HG03457 (cell line): ENCODE results near the gene MEN1.

Experiments
- ATAC-seq: cut with Tn5 transposase; IDR thresholded peaks from one replicate; pipeline ENCODE4 v1.9.1; 2021; ENCODE audit warnings: moderate number of reproducible peaks; ENCODE audit not compliant: unreplicated experiment

The MEN1 gene

GRCh38 chr11:64765851-64766665 lies 44.3 kb downstream of the MEN1 start:
- no peak for ATAC-seq

- ATAC-seq = no peak
Measured at GRCh38 chr11:64765291-64765850, 45.0 kb downstream of the MEN1 start.

DNA sequence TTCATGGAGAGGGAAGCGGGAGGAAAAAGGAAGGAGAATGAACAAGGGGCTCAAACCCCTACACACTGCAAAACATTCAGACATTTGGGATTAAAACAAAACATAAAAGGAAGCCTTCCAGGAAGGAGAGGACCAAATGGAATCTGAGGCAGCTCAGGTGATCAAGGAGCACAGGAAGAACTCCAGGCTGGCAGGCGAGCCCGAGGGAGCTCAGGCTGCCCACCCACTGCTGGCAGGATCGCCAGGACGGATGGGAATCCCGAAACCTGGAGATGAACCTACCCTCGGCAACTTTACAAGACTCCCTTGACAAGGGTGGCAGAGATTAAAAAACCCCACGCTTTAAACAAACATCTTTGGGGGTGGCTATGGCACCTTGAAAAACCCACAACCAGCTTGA lies 45.6 kb downstream of the MEN1 start:
- no peak for ATAC-seq

DNA sequence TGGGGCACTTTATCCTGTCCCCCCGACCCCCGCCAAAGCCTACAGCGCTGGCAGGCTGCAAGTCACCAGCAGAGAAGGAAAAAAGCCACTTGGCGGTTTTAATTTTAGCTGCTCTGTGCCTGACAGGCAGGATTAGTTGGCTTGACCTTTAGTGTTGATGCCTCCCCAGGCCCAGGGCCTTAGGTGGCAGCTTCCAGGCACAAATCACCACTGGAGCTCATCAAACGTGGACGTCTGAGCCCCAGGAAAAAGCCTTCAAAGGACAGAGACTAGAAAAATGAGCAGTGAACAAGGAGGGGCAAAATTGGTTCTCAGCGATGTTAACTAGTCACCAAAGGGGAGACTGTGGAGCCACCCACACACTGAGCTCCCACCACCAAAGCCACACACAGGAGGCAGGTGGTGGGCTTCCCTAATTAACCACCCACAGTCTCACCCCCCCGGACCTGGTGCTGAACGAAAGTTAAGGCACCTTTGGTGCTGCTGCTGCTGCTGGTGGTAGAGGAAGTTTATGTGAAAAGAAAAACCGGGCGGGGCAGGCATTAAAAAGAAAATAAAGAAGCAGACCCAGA lies 46.2 kb downstream of the MEN1 start:
- no peak for ATAC-seq

DNA sequence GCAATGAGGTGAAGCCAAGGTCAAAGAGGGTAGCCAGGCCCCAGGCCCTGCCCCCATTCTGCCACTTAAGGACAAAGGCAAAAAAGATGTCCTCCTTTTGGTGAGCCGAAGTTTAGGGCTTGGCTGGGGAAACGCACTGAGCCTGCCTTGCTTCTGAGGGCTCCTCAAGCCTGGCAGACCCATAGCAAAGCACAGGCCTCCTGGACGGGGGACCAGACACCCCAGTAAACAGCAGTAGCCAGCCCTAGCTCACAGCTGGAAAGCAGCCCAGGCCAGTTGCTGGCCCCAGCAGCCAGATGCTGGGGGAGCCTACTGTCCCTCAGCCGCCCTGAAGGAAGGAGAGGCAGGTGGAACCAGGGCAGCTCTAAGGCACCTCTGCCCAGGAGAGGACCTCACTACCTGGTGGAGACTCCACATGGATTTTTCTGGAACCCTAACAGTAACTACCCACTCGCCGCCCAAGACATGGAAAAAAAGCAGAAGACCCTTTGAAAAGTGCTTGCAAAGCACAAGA lies 46.8 kb downstream of the MEN1 start:
- no peak for ATAC-seq

GRCh38 chr11:64762674-64763525 lies 47.5 kb downstream of the MEN1 start:
- ATAC-seq = no peak

DNA sequence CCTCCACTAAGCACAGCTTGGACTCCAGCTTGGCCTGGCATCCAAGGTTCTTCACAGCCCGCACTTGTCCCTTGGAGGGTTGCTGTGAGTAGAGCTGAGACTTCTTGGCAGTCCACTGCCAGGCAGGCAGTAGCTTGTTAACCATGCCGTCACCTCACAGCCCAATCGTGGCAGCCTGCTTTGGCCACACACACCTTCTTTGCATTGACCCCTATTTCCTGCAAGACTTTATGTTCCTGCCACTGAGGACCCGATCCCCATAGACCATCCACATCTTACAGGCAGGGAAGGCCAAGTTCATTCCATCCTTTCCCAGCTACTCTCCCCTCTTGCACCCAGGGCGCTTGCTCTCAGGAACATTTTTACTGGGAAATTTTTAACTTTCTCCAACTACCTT lies 48.1 kb downstream of the MEN1 start:
- no peak for ATAC-seq

GRCh38 chr11:64760759-64761420 lies 49.5 kb downstream of the MEN1 start:
- ATAC-seq = no peak

DNA sequence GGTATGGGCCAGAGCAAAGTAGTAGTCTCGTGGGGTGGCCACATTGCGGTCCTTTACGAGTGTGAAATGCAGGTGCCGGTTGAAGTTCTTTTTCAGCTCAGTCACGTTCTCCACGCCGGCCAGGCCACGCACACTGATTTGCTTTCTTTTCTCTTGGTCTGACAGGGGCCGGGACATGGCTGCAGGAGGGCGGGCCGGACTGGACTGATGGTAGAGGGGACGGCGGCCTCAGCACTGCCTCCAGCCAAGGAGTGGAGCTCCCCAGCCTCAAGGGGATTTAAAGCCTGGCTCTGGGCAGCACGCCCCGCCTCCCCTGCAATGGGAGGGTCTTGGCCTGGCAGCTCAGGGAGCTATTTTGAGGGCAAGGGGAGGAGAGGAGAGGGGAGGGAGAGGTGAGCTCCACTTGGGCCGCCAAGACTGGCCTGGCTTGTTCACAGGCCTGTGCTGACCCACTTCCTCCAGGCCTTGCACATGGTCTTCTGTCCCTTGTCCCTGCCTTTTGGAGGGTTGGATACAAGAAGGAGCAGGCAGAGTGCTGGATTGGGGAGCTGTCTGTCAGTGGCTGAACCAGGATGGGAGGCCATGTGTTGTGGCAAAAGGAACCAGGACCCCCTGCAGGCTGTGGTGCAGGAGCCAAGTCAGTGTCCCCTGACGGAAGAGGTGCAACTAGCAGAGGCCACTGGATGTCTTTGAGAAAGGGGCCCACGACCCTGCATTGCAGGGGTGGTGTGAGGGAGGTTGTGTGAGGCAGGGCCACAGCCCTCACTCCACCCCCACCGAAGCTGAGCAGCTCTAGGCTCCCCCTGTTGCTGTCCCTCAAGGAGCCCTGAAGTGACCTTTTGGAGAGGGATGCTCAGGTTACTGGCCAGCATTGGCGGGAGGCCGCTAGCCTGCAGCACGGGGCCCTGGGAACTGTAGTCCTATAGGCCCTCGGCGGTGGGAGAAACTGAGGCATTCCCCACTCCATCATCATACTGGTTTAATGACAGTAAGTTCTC lies 50.3 kb downstream of the MEN1 start, which contains the start of gene PYGM:
Gene PYGM, minus strand, starts transcription at position 253 of the 998 bp plus-strand sequence. Its CDS starts 76 bp downstream, at position 177.
- no peak for ATAC-seq

DNA sequence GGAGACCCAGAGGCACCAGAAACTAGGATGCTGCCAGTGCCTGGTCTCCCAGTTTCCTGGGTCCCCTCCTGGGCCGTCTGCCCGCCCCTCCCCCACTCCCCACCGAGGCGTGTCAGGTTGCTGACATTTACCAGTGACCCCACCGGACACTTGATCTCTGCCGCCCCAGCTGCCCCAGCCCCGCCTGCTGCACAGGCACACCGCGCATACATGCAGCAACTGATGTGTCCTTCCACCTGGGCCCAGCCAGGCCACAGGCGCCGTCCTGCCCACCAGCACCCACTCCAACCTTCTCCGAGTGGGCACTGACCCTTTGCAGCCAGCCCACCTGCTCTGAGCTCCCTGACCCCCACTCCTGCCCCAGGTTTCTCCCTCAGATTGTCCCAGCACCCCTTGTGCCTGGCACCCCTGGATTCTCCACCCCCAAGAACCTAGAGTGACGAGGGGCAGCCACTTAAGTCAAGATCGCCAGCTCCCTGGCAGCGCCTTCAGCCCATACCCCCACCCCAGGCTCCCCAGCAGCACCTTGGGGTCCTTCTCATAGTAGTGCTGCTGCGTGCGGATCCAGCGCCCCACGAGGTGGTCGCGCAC lies 51.1 kb downstream of the MEN1 start:
- no peak for ATAC-seq

DNA sequence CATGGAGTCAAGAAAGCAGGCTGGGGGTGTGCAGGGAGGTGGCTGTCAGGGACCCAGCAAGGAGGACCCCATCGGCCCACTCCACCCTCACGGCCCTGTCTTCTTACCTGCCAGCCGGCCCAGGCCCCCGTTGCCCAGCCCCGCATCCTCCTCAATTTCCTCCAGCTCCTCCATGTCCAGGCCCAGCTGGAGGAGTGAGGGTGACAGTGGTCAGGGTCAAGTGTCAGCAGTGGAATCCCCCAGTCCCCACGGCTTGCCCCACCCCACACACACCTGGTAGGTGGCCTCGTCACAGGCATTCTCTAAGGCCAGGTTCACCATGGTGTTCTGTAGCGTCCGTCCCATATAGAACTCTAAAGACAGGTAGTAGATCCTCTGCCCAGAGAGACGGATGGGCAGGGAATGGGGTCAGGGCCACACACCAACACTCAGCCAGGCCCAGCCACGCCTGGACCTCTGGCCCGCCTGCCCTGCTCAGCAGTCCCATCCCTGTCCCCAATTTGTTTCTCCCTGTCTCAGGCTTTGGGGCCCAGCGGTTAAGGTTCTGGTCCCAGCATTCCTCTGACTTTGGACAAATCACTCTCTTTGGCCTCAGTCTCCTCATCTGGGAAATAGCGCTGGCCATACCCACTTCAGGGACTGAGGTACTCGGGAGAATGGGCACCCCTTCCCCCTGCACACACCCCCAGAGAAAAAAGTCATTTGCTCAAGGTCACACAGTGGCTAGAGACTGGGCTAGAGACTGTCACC lies 51.8 kb downstream of the MEN1 start:
- no peak for ATAC-seq

GRCh38 chr11:64757549-64758329 lies 52.6 kb downstream of the MEN1 start:
- ATAC-seq = no peak

DNA sequence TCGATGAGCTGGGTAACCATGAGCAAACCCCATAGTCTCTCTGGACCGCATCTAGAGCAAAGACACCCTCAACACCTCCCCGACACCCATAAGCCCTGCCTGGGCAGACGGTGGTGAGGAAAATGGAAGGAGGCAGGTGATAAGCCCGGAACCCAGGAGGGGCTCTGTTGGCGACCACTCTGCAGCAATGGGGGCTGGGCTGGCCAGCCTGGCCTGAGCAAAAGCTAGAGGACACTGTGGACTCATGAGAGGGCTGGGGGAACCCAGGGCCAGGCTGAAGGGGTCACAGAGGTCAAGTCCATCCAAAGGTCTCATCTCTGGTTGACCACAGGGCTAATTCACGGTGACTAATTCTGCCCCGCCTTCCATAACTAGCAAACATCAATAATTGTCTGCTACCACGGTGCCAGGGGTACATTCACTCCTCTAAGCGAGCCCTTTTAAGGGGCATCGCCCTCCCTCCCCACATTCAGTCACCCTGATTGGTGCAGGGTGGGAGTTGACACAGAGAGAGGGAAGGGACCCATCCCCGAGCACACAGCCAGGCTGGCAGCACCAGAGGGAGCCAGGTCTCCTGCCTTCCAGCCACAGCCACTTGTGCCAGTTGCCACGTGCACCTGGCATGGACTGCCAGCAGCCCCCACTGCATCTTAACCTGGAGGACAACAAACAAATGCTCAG lies 54.5 kb downstream of the MEN1 start:
- no peak for ATAC-seq

DNA sequence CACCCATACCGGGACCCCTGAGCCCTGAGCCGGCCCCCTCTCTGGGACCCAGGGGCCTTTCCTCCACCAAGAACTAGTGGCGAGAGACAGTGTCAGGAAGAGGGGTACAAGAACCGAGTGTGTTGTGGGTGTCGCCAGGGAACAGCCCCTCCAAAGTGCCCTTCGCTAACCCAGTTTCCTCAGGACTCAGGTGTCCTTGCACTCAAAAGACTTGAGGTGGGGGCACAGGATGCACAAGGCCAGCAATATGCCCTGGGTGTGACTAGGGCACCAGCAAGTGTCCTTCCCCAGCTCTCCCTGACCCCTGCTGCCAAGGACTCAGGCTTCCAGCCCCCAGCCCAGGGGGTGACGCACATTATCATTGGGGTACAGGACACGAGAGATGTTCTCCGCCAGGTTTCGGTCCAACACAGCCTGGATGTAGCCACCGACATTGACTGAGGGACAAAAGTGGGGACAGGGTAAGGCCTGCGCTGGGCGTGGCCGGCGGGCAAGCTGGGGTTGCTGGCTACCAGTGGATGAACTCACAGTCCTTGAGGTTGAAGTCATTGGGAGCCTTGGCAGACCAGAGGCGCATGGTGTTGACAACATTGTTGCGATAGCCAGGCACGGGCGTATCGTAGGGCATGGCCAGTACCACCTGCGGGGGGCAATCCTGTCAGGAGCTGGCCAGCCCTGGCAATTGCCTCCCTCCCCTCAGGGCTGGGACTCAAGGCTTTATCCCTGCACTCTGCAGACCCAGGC lies 55.3 kb downstream of the MEN1 start:
- ATAC-seq = no peak

DNA sequence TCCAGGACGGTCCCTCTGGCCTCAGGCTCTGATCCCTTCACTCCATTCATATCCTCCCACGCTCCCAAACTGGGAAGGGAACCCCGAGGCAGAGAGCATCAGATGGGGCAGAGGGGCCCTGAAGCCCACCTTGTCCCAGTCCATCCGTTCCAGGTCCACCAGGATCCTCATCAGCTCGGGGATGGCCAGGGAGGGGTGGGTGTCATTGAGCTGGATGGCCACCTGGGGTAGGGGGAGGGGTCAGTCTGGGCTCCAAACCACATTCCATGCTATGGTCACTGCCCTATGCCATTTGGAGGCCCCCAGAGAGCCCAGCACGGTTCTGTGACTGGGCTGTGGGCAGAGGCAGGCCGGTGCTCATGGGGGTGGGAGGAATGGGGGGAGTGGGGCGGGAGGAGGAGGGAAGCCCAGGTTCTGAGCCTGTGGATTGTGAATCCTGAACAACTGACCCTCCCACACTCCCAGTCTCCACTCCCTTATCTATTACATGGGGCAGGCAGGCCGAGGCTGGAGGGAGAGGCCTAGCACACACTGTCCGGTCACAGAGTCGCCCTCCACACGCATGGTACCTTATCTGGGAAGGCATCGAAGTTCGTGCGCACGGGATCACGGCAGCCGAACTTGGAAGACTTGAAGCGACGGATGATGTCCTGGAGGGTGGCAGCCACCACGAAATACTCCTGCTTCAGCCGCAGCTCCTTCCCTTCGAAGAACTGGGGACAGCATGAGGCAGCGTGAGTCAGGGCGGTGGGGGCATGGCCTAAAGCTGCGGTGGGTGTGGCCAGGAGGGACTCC lies 56.0 kb downstream of the MEN1 start:
- no peak for ATAC-seq
